ENCODE results near the gene SEC24D. TPM values are rescaled to one million over a fixed set of nuclear protein-coding genes. Genes with fewer than 3 reads are reported as not detected.
A peak's percentile ranks its signal among the peaks of the same experiment; 100 is the strongest.

The SEC24D gene
- total RNA-seq, 1 donor from 2014 or later = 66.7 TPM

GRCh38 chr4:118842055-118842454 is 6.1 kb upstream of the SEC24D start:
- no peak for DNase-seq (ENCODE audit: low spot score)

GRCh38 chr4:118839221-118839927 is 3.4 kb upstream of the SEC24D start:
- no peak for DNase-seq (ENCODE audit: low spot score)

GRCh38 chr4:118837121-118837507 is 1.2 kb upstream of the SEC24D start:
- no peak for DNase-seq (ENCODE audit: low spot score)

GRCh38 chr4:118836301-118837120 is 585 bp upstream of the SEC24D start:
- DNase-seq (ENCODE audit: low spot score) = peak; percentile 52

- DNase-seq (ENCODE audit: low spot score) = peak; percentile 67
Measured at GRCh38 chr4:118834960-118835569, 861 bp downstream of the SEC24D start.

- no peak for DNase-seq (ENCODE audit: low spot score)
Measured at GRCh38 chr4:118834070-118834469, 1.9 kb downstream of the SEC24D start.

- no peak for DNase-seq (ENCODE audit: low spot score)
Measured at GRCh38 chr4:118833192-118833820, 2.6 kb downstream of the SEC24D start.

- no peak for DNase-seq (ENCODE audit: low spot score)
Measured at GRCh38 chr4:118829107-118829506, 6.8 kb downstream of the SEC24D start.

GRCh38 chr4:118826723-118827444 is 9.0 kb downstream of the SEC24D start:
- DNase-seq (ENCODE audit: low spot score) = no peak

- DNase-seq (ENCODE audit: low spot score) = no peak
Measured at GRCh38 chr4:118825799-118826198, 10.1 kb downstream of the SEC24D start.

- DNase-seq (ENCODE audit: low spot score) = no peak
Measured at GRCh38 chr4:118824141-118824540, 11.8 kb downstream of the SEC24D start.

- no peak for DNase-seq (ENCODE audit: low spot score)
Measured at GRCh38 chr4:118823471-118823870, 12.5 kb downstream of the SEC24D start.

- no peak for DNase-seq (ENCODE audit: low spot score)
Measured at GRCh38 chr4:118821590-118822293, 14.2 kb downstream of the SEC24D start.

GRCh38 chr4:118817178-118817930 is 18.6 kb downstream of the SEC24D start:
- no peak for DNase-seq (ENCODE audit: low spot score)

- no peak for DNase-seq (ENCODE audit: low spot score)
Measured at GRCh38 chr4:118816538-118817177, 19.3 kb downstream of the SEC24D start.

GRCh38 chr4:118814891-118815290 is 21.0 kb downstream of the SEC24D start:
- DNase-seq (ENCODE audit: low spot score) = no peak

GRCh38 chr4:118814058-118814457 is 21.9 kb downstream of the SEC24D start:
- no peak for DNase-seq (ENCODE audit: low spot score)

- no peak for DNase-seq (ENCODE audit: low spot score)
Measured at GRCh38 chr4:118813561-118813960, 22.4 kb downstream of the SEC24D start.

- no peak for DNase-seq (ENCODE audit: low spot score)
Measured at GRCh38 chr4:118811832-118812231, 24.1 kb downstream of the SEC24D start.
